Kidney (tissue), 14 donors: Measurements from ENCODE around the gene GMNN. TPM values are rescaled to one million over a fixed set of nuclear protein-coding genes. Genes with fewer than 3 reads are reported as not detected.
A peak's percentile ranks its signal among the peaks of the same experiment; 100 is the strongest.

ENCODE experiments used
- DNase-seq, 5 donors: peaks; one replicate each; pipeline ENCODE4 v3.0.0-alpha.2; 2013 to 2020
- FAIRE-seq: peaks from 2 replicates; lab custom pipeline; 2012; peaks lifted over from hg19 to GRCh38; lab: Jason Lieb, UNC
- H3K27ac ChIP-seq, 2 donors: one replicate each; pipeline ENCODE4 v1.7.0; 2013; ENCODE audit warnings: low read depth in 2 of 2, low read length in 2 of 2, inconsistent platforms in 1 of 2
- H3K27me3 ChIP-seq: one replicate; pipeline ENCODE4 v1.7.1; 2013; ENCODE audit warnings: low read length, inconsistent platforms; ENCODE audit not compliant: control insufficient read depth, insufficient read depth
- H3K36me3 ChIP-seq, 3 donors: one replicate each; pipeline versions ENCODE4 v1.7.0 to v1.7.1; 2013; ENCODE audit warnings: low read length in 3 of 3, control low read depth in 1 of 3, inconsistent platforms in 1 of 3; ENCODE audit not compliant: insufficient read depth in 3 of 3, control insufficient read depth in 2 of 3
- H3K4me1 ChIP-seq, 3 donors: one replicate each; pipeline versions ENCODE4 v1.7.0 to v1.7.1; 2013; ENCODE audit warnings: low read length in 3 of 3, inconsistent platforms in 1 of 3, low read depth in 1 of 3; ENCODE audit not compliant: control insufficient read depth in 2 of 3, insufficient read depth in 2 of 3
- H3K4me3 ChIP-seq, 3 donors: one replicate each; pipeline versions ENCODE4 v1.7.0 to v1.8.1; 2013; ENCODE audit warnings: low read length in 3 of 3, control low read depth in 1 of 3, inconsistent platforms in 1 of 3
- H3K9ac ChIP-seq, 3 donors: one replicate each; pipeline versions ENCODE4 v1.7.0 to v1.7.1; 2013; ENCODE audit warnings: low read length in 3 of 3, control low read depth in 1 of 3, inconsistent platforms in 1 of 3
- H3K9me3 ChIP-seq, 3 donors: one replicate each; pipeline versions ENCODE4 v1.7.0 to v1.7.1; 2013; ENCODE audit warnings: low read length in 3 of 3, control low read depth in 1 of 3, inconsistent platforms in 1 of 3; ENCODE audit not compliant: control insufficient read depth in 2 of 3, insufficient read depth in 1 of 3
- CTCF ChIP-seq: IDR thresholded peaks from 3 replicates; pipeline ENCODE4 v1.5.1; 2012; ENCODE audit warnings: mild to moderate bottlenecking, moderate library complexity, borderline replicate concordance; ENCODE audit not compliant: insufficient read depth; ENCODE audit errors: extremely low read depth
- intact Hi-C: fragments of 100-400 bp; cut with DNase I; formaldehyde crosslinking; loops from one replicate; pipeline ENCODE4 v1.11.1; 2022
- polyA plus RNA-seq: library from polyadenylated mRNA; stranded (reverse); fragments of 350-450 nt; fragmentation: Illumina TruSeq; extraction: RNeasy Lipid Tissue Mini Kit (QIAGEN cat#74804); gene quantifications from one replicate; pipeline ENCODE4 v1.2.3, GENCODE V29; 2014; ENCODE audit warnings: low read depth, low replicate concordance; ENCODE audit not compliant: insufficient read depth
- total RNA-seq: library from RNA; stranded (reverse); fragmentation: NEBNext Ultra II Directional; extraction: Animal tissue kit (Norgen Biotek cat#: 25700); gene quantifications from one replicate; pipeline ENCODE4 v1.2.1, GENCODE V29; 2021
- donor health status: control.
- donor health status: control.
- donor health status: control.
- donor health status: control.
- donor health status: control.
- donor health status: DM: yes; HTN: yes; CAD: no.
- donor health status: Normal renal cell carcinoma (clear cell type).

Gene GMNN
- total and polyA plus RNA-seq, 2 donors from 2014 or later: 13.0 to 26.7 TPM

GRCh38 chr6:24822696-24823095 lies 48.0 kb downstream of the GMNN start:
- H3K4me1 ChIP-seq: no peaks in the 10 kb centered on the region
- H3K9ac ChIP-seq: no peak overlapping the region
- H3K4me3 ChIP-seq: no peak overlapping the region
- no peaks in the 10 kb centered on the region for H3K36me3 ChIP-seq
- no peak for TF ChIP-seq CTCF
- intact Hi-C loops: no loop called here
- FAIRE-seq (no peak), DNase-seq (no peak)
- H3K27ac ChIP-seq: no peak overlapping the region
- no peaks in the 10 kb centered on the region for H3K9me3 ChIP-seq
- no peaks in the 10 kb centered on the region for H3K27me3 ChIP-seq

GRCh38 chr6:24823185-24823584 lies 48.4 kb downstream of the GMNN start:
- no peak for FAIRE-seq
- Histone ChIP-seq H3K27ac (no peak overlapping the region), H3K9me3 (no peaks in the 10 kb centered on the region), H3K36me3 (no peaks in the 10 kb centered on the region), H3K9ac (no peak overlapping the region), H3K27me3 (no peaks in the 10 kb centered on the region), H3K4me1 (no peaks in the 10 kb centered on the region), H3K4me3 (no peak overlapping the region)
- no peak for TF ChIP-seq CTCF
- intact Hi-C loops: no loop called here
- no peak for DNase-seq

- Histone ChIP-seq H3K36me3 (no peaks in the 10 kb centered on the region), H3K27me3 (no peaks in the 10 kb centered on the region), H3K9ac (no peak overlapping the region), H3K4me3 (no peak overlapping the region), H3K9me3 (no peaks in the 10 kb centered on the region), H3K4me1 (no peaks in the 10 kb centered on the region), H3K27ac (no peak overlapping the region)
- intact Hi-C loops: no loop called here
- no peak for FAIRE-seq
- no peak for TF ChIP-seq CTCF
- peak in 2 of 5 donors; percentile 28 to 65 for DNase-seq
Measured at GRCh38 chr6:24824142-24824938, 49.6 kb downstream of the GMNN start.
